GM08714 (cell line): ENCODE data around the gene GRID2.
"Not testable (repeated sequence)": the region's sequence is repeated elsewhere in the genome, so short reads cannot be mapped to it uniquely, and the experiment has no call there.

Source experiments
- H3K4me3 ChIP-seq: fragments of 200-500 bp; sonication (Bioruptor generic); 2 replicates; pipeline ENCODE4 v1.5.1; 2014; ENCODE audit warnings: mild to moderate bottlenecking, low read length, inconsistent platforms
- ZNF274 ChIP-seq: IDR thresholded peaks from 2 replicates; pipeline ENCODE4 v1.6.1; 2012; ENCODE audit warnings: mild to moderate bottlenecking, low read depth, low read length

The GRID2 gene

GRCh38 chr4:92357966-92358365 is 54.2 kb downstream of the GRID2 start:
- TF ChIP-seq ZNF274 = no peak
- H3K4me3 ChIP-seq = no peak overlapping the region

- no peak for TF ChIP-seq ZNF274
- no peak overlapping the region for H3K4me3 ChIP-seq
Measured at GRCh38 chr4:92359491-92359890, 55.7 kb downstream of the GRID2 start.

GRCh38 chr4:92362028-92362427 is 58.3 kb downstream of the GRID2 start:
- H3K4me3 ChIP-seq = no peak overlapping the region
- TF ChIP-seq ZNF274 = no peak

GRCh38 chr4:92368653-92369052 is 64.9 kb downstream of the GRID2 start:
- TF ChIP-seq ZNF274 = no peak
- no peak overlapping the region for H3K4me3 ChIP-seq

GRCh38 chr4:92381616-92382015 is 77.8 kb downstream of the GRID2 start:
- TF ChIP-seq ZNF274 = no peak

GRCh38 chr4:92382128-92382527 is 78.4 kb downstream of the GRID2 start:
- TF ChIP-seq ZNF274 = no peak
- H3K4me3 ChIP-seq = no peak overlapping the region

More at GRCh38 chr4:92381616-92382015, 77.8 kb downstream of the GRID2 start:
- H3K4me3 ChIP-seq = no peak overlapping the region

GRCh38 chr4:92387459-92388069 is 83.8 kb downstream of the GRID2 start:
- no peak overlapping the region for H3K4me3 ChIP-seq

GRCh38 chr4:92399032-92399431 is 95.3 kb downstream of the GRID2 start:
- no peak for TF ChIP-seq ZNF274
- H3K4me3 ChIP-seq = no peak overlapping the region

More at GRCh38 chr4:92387459-92388069, 83.8 kb downstream of the GRID2 start:
- TF ChIP-seq ZNF274 = no peak

GRCh38 chr4:92403525-92403924 is 99.8 kb downstream of the GRID2 start:
- H3K4me3 ChIP-seq = not testable (repeated sequence)

- no peak for TF ChIP-seq ZNF274
Measured at GRCh38 chr4:92406488-92406887, 102.7 kb downstream of the GRID2 start.

GRCh38 chr4:92421920-92422319 is 118.2 kb downstream of the GRID2 start:
- no peak for TF ChIP-seq ZNF274
- no peak overlapping the region for H3K4me3 ChIP-seq

More at GRCh38 chr4:92406488-92406887, 102.7 kb downstream of the GRID2 start:
- no peak overlapping the region for H3K4me3 ChIP-seq

GRCh38 chr4:92433272-92433758 is 129.5 kb downstream of the GRID2 start:
- TF ChIP-seq ZNF274 = no peak
- H3K4me3 ChIP-seq = no peak overlapping the region

- not testable (repeated sequence) for H3K4me3 ChIP-seq
Measured at GRCh38 chr4:92438722-92439121, 135.0 kb downstream of the GRID2 start.

- H3K4me3 ChIP-seq = not testable (repeated sequence)
Measured at GRCh38 chr4:92442131-92442530, 138.4 kb downstream of the GRID2 start.

GRCh38 chr4:92444143-92444843 is 140.5 kb downstream of the GRID2 start:
- not testable (repeated sequence) for H3K4me3 ChIP-seq

GRCh38 chr4:92445127-92445526 is 141.4 kb downstream of the GRID2 start:
- TF ChIP-seq ZNF274 = no peak
- H3K4me3 ChIP-seq = no peak overlapping the region
